GM12801 (cell line): ENCODE data around the gene HNRNPUL2.

ENCODE experiments used
- CTCF ChIP-seq: IDR thresholded peaks from one replicate; pipeline ENCODE4 v1.5.1; 2011; ENCODE audit warnings: control low read depth; ENCODE audit not compliant: insufficient read length; ENCODE audit errors: extremely low read depth

Gene HNRNPUL2

DNA sequence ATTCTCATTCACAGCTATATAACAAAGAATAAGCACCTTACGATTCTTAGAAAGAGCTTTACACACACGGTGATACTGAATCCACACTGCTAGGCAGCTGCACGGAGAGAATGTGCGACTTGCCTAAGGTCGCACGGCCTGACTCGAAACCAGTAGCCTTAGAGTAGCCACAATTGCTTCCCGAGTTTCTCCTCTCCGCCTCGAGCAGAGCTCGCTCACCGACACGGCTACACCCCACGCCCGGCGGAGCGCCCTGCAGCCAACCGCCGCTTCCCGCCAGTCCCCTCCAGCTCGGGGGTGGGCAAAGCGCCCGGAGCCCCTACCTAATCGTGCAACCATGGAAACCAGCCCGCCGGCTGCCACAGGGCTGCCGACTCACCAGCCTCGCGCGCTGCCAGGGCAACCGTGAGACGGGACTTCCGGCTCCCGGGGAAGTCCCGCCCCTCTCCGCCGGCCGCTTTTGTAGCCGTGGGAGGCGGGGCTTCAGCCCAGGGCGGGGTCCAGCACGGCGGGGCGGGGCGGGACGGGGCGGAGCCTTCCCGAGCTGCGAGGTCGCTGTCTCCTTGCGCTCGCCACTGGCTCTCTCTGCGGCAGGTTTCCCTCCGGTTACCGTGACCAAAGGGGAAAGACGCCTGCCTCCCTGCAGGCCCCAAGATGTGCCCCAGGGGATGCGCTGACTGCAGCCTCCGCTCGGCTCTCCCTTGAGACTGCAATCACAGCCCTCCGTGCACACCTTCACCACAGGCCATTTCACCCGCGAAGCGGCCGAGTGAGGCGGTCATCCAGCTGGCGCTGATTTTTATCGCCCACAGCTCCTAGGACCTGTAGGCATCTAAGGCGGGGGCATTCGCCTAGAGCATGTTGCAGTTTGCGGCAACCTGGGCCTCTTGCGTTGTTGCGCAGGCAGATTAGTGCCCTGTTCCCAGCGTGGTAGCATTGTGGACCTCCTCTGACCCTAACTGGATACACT, 21.1 kb downstream of the HNRNPUL2 start:
- no peak for TF ChIP-seq CTCF

GRCh38 chr11:62705413-62705812, 21.8 kb downstream of the HNRNPUL2 start:
- TF ChIP-seq CTCF, result no peak

DNA sequence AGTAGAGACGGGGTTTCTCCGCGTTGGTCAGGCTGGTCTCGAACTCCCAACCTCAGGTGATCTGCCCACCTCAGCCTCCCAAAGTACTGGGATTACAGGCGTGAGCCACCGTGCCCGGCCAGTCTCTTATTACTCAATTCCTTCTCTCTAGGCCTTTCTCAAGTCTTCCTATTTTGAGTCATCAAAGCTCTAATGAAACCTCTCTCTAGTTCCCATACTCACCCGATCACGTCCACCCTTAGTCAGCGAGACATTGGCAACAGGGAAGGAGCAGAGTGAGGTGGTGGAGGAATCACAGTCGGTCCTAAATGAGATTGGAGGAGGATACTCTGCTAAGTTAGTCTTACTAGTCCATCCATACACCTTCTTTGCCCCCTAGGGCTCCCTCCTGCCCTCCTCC, 25.0 kb downstream of the HNRNPUL2 start:
- no peak for TF ChIP-seq CTCF

- peak; percentile 33 for TF ChIP-seq CTCF
Measured at GRCh38 chr11:62694455-62695167, 32.6 kb downstream of the HNRNPUL2 start.

GRCh38 chr11:62689421-62690183, 37.7 kb downstream of the HNRNPUL2 start, which contains the start of gene LRRN4CL:
Gene LRRN4CL (minus strand): TSS chr11:62689530. CDS start chr11:62688508, 1,022 bp downstream.
- no peak for TF ChIP-seq CTCF

DNA sequence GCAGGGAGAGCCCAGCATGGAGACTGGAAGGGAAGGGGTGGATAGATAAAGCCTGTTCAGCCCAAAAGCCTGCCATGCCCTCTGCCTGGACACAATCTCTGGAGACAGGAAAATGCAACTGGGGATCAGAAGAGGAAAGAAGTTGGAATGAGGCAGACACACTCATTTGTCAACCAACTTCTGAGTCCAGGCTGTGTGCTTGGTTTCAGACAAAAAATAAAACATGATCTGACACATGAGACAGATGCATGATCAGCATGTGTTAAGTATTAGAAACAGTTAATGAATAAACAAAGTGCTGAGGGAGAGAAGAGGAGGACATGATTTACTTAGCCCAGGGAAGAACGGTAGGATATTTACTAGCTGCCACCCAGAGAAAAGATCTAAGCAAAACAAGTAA, 38.8 kb downstream of the HNRNPUL2 start:
- TF ChIP-seq CTCF, result no peak
